NCI-H748 (cell line): ENCODE data around the gene ARL15.

Experiments
- DNase-seq: peaks from one replicate; lab custom pipeline; 2025; ENCODE audit not compliant: unreplicated experiment; lab: John Stamatoyannopoulos, UW

Gene ARL15

GRCh38 chr5:54288568-54289217 is 21.7 kb downstream of the ARL15 start:
- DNase-seq, result no peak

- DNase-seq, result no peak
These were observed 24.7 kb downstream of the ARL15 start for GRCh38 chr5:54285686-54286085.

- no peak for DNase-seq
These were observed 25.8 kb downstream of the ARL15 start for GRCh38 chr5:54284586-54284985.

DNA sequence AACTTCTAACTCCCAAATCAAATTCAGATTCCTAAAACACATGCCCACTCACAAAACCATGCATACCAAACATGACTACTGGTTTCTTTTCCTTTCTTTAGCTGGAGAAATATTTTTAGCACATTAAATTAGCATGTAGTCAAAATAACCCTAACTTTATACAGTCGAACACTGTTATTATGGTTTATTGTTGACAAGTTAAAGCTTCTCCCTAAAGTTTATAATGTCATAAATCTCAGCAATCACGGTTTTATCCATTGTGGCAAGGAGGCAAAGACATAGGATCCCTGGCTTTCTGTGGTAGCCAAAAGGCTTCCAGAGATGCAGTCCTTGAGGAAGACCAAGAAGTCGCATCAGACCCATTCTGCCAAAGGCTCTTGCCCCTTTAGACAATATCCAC is 27.5 kb downstream of the ARL15 start:
- DNase-seq, result no peak

- no peak for DNase-seq
These were observed 28.2 kb downstream of the ARL15 start for GRCh38 chr5:54281960-54282692.

DNA sequence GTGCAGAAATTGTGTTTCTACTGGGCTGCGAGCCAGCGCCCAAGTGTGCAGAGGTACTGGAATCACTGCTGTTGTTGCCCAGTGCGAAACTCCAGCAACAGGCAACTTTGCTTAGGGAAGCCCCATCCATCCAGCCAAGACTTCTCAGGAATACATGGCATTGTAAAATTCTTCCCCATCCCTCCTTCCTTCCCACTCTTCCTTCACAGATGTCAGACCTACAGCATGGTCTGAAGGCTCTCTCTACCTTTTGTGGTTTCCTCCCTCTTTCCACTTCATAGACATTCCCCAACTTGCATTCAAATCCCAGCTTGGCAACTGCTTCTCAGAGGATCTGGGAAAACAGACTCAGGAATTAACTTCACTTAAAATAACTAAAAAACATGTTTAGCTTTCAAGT is 30.4 kb downstream of the ARL15 start:
- DNase-seq, result no peak

GRCh38 chr5:54278979-54279717 is 31.2 kb downstream of the ARL15 start:
- no peak for DNase-seq

DNA sequence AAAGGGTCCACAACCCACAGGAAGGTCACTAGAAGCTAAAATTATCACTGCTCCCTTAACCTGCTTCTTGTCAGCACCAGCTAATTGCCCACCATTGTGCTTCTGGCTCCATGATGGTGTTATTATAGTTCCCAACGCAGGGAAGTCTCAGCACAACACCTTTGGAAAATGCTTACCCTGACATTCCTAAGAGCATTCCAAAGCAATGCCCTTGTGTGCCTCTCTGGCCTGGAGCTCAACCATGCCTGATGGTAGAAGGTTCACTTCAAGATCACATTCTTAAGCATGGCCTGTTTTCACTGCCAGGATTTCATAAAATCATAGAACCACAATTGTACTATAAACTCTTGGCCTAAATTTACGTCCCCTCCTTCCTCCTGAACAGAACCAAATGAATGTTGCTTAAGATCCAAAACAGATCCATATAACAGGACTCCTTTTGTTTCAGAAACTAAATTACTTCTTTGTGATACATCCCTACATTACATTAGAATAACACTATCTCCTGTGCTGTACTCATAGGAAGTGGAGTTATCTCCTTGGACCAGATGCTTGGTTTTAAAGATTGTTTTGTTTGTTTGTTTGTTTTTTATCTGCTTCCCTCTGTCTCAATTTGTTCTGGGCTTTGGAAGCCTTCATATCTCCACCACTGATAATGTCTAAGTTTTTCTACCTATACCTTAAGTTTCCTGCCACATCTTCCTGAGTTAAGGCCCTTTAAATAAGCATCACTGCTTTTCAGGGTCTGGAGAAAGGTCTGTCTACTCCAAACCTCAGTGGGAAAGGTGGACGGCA is 32.1 kb downstream of the ARL15 start:
- no peak for DNase-seq

GRCh38 chr5:54276048-54276447 is 34.3 kb downstream of the ARL15 start:
- DNase-seq, result no peak

GRCh38 chr5:54275361-54275760 is 35.0 kb downstream of the ARL15 start:
- DNase-seq, result no peak

DNA sequence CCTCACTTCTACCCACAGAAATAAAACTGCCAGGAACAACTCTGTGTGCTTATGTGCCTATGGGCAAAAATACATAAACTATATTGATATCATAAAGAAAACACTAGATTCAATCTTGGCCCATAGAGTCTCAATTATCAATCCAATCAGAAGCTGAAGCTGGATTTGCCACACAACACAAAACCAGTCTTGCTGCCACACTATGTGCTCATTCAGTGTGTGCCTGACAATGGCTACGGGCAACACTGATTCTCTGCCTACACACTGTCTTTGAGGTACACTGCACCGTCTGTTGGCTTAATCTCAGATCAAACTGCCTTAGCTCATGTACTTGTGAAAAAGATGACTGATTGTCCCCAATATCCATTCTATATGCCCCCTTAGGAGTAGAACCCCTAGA is 35.4 kb downstream of the ARL15 start:
- no peak for DNase-seq

DNA sequence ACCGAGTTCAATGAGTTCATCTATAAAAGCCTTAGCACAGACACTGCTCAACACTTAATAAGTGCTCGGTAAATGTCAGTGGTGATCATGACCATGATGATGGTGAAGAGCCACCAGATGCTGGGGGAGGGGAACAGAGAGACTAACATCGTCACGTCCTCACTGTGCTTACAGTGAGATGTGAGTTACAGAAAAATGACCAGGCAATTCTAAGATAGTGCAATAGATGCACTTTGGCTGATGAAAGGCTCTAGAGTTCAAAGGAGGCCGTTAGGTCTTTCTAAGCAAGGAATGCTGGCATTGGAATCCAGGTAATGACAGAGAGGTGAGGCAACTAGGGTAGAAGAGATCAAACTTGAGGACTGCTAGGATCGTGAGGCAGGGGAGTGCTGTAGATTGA is 36.7 kb downstream of the ARL15 start:
- DNase-seq, result no peak

DNA sequence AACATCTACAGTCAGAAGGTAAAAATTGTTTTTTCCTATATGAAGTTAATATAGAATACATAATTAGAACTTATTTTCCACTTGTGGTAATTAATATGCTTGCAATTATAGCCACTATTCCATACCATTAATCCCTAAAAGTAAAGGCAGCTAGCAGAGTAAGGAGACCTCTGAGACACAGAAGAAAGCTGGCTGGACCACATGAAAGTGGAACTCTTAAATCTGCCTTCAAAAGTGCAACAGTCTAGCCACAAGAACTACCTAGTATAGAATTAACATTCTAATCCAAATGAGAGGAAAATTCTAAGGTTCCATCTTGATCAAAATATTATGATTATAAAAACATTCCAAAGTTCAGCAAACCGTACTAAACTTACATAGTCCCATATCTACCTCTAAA is 37.6 kb downstream of the ARL15 start:
- DNase-seq, result no peak

DNA sequence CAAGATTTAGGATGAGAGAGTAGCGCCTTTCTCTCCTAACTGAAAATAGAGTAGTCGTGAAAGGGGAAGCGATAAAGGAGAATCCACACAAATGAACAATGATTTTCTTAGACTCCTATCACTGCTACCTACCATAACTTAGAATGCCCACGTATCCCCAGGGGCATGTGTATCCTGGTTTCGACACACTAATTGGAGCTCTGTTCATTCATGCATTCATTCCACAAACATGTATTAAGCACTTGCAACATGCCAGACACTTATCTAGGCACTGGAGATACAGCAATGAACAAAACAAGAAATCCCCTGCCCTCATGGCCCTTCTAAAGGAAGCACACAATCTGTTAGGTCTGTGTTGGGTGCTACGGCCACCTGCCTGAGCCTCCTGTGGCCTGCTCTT is 40.0 kb downstream of the ARL15 start:
- no peak for DNase-seq

DNA sequence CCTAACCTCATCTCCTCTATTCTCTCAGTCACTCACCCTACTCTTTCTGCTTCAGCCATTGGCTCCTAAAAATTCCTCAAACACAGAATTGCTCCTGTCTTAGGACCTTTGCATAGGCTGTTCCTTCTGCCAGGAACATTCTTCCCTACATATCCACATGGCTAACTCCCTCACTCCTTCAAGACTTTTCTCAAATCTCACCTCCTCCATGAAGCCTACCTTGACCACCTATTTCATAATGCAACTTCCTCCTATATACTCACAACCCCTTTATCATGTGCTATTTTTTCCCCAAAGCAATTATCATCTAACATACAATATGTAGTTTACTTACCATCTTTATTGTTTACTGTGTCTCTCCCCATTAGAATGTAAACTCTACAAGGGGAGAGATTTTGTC is 45.8 kb downstream of the ARL15 start:
- DNase-seq, result no peak

DNA sequence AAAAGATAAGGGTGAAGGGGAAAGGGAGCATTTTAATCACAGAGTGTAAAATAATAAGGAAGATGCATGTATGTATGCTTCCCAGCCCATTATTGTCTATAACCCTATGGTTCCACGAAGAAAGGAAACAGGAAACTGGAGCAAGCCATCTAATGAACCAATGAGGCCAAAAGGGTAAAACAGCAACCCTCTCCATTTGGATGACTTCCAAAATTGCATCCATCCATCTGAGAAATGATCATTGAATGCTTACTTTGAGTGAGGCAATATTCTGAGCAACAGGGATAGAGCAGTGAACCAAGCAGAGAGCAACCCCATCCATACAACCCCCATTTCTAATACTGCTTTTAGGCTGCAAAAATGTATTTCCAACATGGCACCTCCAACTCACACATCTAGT is 46.9 kb downstream of the ARL15 start:
- peak; percentile 43 for DNase-seq

- DNase-seq, result no peak
These were observed 48.8 kb downstream of the ARL15 start for GRCh38 chr5:54261596-54261995.

DNA sequence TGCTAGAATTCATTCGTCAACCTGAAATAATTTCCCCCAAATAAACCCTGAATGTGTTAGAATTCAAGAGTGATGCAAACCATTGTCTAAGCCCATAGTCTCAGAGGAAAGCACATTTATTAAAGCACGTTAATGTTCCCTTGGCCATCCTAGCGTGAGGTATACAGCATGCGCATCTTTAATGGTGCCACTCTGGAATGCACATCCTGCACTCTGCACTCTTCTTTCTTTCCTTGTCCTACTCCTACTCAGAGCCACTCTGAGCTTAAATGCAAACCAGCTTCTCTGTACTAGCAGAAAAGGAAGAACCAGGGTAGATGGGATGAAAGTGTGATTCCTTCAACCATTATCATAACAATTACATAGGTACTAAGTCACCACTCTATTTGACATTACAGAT is 50.4 kb downstream of the ARL15 start:
- DNase-seq, result no peak

DNA sequence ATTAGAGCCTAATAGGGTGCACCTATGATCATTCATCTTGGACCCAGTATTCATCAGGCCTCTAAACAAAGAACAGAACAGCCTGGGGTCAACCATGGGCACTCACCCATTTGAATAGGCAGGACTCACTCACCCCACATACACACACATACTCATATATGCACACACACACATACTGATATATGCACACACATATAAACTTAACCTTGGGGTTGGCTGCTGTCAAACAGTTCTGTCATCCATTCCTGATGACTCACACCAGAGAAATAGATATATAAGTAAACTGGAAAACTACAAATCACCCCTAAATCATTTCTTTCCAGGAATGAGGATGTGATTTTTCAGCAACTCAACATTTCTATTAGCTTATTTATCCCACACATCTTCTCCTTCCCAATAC is 51.3 kb downstream of the ARL15 start:
- no peak for DNase-seq

DNA sequence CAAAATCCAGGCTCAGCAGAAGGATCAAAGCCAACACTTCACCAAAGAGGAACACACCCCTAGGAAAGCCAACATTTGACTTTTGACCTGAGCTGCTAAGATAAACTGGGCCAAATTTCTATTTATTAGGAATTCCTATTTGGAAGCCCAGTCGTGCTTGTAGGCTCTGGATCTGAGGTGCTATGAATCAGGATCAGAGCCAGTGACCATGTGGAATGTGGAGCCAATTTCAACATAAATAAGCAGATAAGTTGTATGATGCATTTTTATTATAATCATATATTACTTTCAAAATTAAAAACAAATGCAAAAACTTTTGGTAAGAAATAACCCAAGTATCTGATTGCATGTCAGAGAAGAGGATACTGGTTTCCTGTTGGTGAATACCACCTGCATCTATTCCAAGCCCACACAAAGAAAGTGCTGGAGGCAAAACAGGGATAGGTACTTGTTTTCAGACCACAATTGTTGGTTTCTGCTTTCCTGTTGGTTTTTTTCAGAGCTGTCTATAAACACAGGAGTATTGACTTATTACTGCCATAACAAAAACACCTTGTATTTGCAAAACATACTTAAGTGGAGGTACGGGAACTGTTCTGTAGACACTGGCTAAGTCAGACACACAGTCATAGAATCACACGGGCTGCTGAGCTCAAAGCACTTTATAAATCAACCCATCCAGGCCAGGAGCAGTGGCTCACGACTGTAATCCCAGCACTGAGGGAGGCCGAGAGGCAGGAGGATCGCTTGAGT is 52.8 kb downstream of the ARL15 start:
- peak; percentile 56 for DNase-seq
